Liver (tissue), 3 donors: ENCODE results near the gene TYMS.

Experiments used
- ATF3 ChIP-seq: IDR thresholded peaks from 2 replicates; pipeline ENCODE4 v1.6.1; 2016; ENCODE audit warnings: antibody characterized with exemption
- CTCF ChIP-seq: fragments of 150-350 bp; IDR thresholded peaks from 2 replicates; pipeline ENCODE4 v1.5.1; 2017; ENCODE audit warnings: improper control_type of control experiment, low read depth, low read length; ENCODE audit not compliant: missing input control
- EGR1 ChIP-seq, 2 donors: IDR thresholded peaks; 2 replicates each; pipeline ENCODE4 v1.6.1; 2016 to 2018; ENCODE audit warnings: antibody characterized with exemption in 2 of 2, low read depth in 2 of 2
- FOXA1 ChIP-seq: IDR thresholded peaks from 2 replicates; pipeline ENCODE4 v1.6.1; 2016; ENCODE audit warnings: antibody characterized with exemption
- FOXA2 ChIP-seq: IDR thresholded peaks from 2 replicates; pipeline ENCODE4 v1.6.1; 2016; ENCODE audit warnings: antibody characterized with exemption
- HNF4G ChIP-seq: IDR thresholded peaks from 2 replicates; pipeline ENCODE4 v1.6.1; 2016; ENCODE audit warnings: antibody characterized with exemption
- JUND ChIP-seq, 2 donors: IDR thresholded peaks; 2 replicates each; pipeline ENCODE4 v1.6.1; 2016; ENCODE audit warnings: antibody characterized with exemption in 2 of 2
- MAX ChIP-seq: IDR thresholded peaks from 2 replicates; pipeline ENCODE4 v1.6.1; 2016; ENCODE audit warnings: antibody characterized with exemption
- NR2F2 ChIP-seq: IDR thresholded peaks from 2 replicates; pipeline ENCODE4 v1.6.1; 2016; ENCODE audit warnings: antibody characterized with exemption
- RAD21 ChIP-seq, 2 donors: IDR thresholded peaks; 2 replicates each; pipeline ENCODE4 v1.6.1; 2016; ENCODE audit warnings: antibody characterized with exemption in 2 of 2, mild to moderate bottlenecking in 2 of 2
- RXRA ChIP-seq, 2 donors: IDR thresholded peaks; 2 replicates each; pipeline ENCODE4 v1.6.1; 2017 to 2018; ENCODE audit warnings: antibody characterized with exemption in 2 of 2, mild to moderate bottlenecking in 1 of 2
- TAF1 ChIP-seq: conservative IDR thresholded peaks from 2 replicates; pipeline ENCODE4 v1.6.1; 2016; ENCODE audit warnings: antibody characterized with exemption, mild to moderate bottlenecking
- YY1 ChIP-seq: IDR thresholded peaks from 2 replicates; pipeline ENCODE4 v1.6.1; 2016; ENCODE audit warnings: antibody characterized with exemption, mild to moderate bottlenecking
- TF ChIP-seq, protein P1 (sequence below): IDR thresholded peaks from 2 replicates; pipeline ENCODE4 v1.6.1; 2016; ENCODE audit warnings: antibody characterized with exemption, mild to moderate bottlenecking
- donor health status: healthy.
- donor health status: healthy.

- TF ChIP-seq MAX = no peak
- no peak for TF ChIP-seq RXRA (IDR thresholded peaks at IDR 0.05)
- no peak for TF ChIP-seq CTCF
- no peak for TF ChIP-seq NR2F2
- TF ChIP-seq HNF4G = no peak
- TF ChIP-seq TAF1 = no peak
- TF ChIP-seq YY1 = no peak
- TF ChIP-seq FOXA1 = no peak
- no peak for TF ChIP-seq EGR1 (IDR thresholded peaks at IDR 0.05; ENCODE audit: low read depth in 2 of 2)
- TF ChIP-seq, protein P1, sequence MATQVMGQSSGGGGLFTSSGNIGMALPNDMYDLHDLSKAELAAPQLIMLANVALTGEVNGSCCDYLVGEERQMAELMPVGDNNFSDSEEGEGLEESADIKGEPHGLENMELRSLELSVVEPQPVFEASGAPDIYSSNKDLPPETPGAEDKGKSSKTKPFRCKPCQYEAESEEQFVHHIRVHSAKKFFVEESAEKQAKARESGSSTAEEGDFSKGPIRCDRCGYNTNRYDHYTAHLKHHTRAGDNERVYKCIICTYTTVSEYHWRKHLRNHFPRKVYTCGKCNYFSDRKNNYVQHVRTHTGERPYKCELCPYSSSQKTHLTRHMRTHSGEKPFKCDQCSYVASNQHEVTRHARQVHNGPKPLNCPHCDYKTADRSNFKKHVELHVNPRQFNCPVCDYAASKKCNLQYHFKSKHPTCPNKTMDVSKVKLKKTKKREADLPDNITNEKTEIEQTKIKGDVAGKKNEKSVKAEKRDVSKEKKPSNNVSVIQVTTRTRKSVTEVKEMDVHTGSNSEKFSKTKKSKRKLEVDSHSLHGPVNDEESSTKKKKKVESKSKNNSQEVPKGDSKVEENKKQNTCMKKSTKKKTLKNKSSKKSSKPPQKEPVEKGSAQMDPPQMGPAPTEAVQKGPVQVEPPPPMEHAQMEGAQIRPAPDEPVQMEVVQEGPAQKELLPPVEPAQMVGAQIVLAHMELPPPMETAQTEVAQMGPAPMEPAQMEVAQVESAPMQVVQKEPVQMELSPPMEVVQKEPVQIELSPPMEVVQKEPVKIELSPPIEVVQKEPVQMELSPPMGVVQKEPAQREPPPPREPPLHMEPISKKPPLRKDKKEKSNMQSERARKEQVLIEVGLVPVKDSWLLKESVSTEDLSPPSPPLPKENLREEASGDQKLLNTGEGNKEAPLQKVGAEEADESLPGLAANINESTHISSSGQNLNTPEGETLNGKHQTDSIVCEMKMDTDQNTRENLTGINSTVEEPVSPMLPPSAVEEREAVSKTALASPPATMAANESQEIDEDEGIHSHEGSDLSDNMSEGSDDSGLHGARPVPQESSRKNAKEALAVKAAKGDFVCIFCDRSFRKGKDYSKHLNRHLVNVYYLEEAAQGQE = no peak
- no peak for TF ChIP-seq JUND (IDR thresholded peaks at IDR 0.05)
- no peak for TF ChIP-seq FOXA2
- TF ChIP-seq RAD21 (IDR thresholded peaks at IDR 0.05) = no peak
- TF ChIP-seq ATF3 = no peak
Observed at GRCh38 chr18:614193-614592, 43.3 kb upstream of the TYMS start.
